SH-SY5Y (cell line): ENCODE measurements around the gene PREX1.

Source experiments
- GATA2 ChIP-seq: IDR thresholded peaks from 2 replicates; pipeline ENCODE4 v1.6.1; 2011; ENCODE audit warnings: mild to moderate bottlenecking, low read depth, low read length
- GATA3 ChIP-seq: IDR thresholded peaks from 2 replicates; pipeline ENCODE4 v1.6.1; 2011; ENCODE audit warnings: low read depth, mild to moderate bottlenecking, low read length, moderate library complexity

DNA sequence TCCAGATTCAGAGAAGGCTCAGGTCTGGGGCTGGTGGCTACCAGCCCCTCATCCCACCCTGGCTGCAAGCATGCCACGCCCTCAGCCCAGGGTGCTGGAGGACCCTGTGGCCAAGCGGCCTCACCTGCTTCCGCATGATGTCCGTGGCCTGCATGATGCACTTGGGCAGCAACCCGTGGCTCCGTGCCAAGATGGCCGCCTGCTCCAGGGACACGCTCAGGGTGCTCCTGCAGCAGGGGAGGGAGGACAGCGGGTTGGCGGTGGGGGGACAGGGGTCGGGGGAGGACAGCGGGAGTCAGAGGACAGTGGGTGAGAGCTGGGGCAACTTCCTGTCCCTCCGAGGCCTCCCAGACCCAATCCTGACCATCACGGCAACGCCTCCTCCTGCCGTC lies 200.1 kb downstream of the PREX1 start:
- TF ChIP-seq GATA3 (no peak), GATA2 (no peak)
